ENCODE results near the gene TTYH2.

DNA sequence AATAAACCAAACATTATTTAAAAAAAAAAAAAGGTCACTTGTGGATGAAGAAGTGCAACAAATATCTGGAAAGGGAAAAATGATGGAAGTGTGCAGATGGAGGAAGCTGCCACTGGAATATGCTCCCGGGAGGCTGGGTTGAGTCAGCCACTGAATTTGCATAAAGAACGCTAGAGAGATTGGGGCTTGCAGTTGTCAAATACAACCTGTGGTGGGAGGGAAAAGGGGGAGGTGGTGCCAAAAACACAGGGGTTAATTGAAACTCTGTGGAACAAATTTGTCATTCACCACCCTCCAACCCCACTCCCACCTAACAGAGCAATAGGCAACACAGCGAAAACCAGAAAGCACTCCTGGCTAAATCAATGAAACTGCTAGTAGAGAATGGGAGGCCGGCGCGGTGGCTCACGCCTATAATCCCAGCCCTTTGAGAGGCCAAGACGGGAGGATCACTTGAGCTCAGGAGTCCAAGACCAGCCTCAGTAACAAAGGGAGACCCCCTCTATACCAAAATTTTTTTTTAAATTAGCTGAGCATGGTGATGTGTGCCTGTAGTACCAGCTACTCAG lies 47.5 kb upstream of the TTYH2 start:
- TF ChIP-seq EZH2phosphoT487 (IDR thresholded peaks at IDR 0.05; ENCODE audit: borderline replicate concordance, low read depth, low read length): no peak
- TF ChIP-seq, protein P1, sequence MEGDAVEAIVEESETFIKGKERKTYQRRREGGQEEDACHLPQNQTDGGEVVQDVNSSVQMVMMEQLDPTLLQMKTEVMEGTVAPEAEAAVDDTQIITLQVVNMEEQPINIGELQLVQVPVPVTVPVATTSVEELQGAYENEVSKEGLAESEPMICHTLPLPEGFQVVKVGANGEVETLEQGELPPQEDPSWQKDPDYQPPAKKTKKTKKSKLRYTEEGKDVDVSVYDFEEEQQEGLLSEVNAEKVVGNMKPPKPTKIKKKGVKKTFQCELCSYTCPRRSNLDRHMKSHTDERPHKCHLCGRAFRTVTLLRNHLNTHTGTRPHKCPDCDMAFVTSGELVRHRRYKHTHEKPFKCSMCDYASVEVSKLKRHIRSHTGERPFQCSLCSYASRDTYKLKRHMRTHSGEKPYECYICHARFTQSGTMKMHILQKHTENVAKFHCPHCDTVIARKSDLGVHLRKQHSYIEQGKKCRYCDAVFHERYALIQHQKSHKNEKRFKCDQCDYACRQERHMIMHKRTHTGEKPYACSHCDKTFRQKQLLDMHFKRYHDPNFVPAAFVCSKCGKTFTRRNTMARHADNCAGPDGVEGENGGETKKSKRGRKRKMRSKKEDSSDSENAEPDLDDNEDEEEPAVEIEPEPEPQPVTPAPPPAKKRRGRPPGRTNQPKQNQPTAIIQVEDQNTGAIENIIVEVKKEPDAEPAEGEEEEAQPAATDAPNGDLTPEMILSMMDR (conservative IDR thresholded peaks at IDR 0.05; ENCODE audit: low read length): no peak
